Endodermal cell (in vitro differentiated cells): ENCODE data around the gene ZNF655. TPM values are rescaled to one million over a fixed set of nuclear protein-coding genes. Genes with fewer than 3 reads are reported as not detected.

Experiments used
- DNase-seq: peaks from one replicate; pipeline ENCODE4 v3.0.0-alpha.2; 2017
- H3K27ac ChIP-seq: 2 replicates; pipeline ENCODE4 v1.5.1; 2013; ENCODE audit warnings: mild to moderate bottlenecking, low read depth, low read length, moderate library complexity
- H3K27me3 ChIP-seq: 2 replicates; pipeline ENCODE4 v1.6.1; 2013; ENCODE audit warnings: mild to moderate bottlenecking, low read length, moderate library complexity; ENCODE audit not compliant: insufficient read depth, control insufficient read depth, poor library complexity, severe bottlenecking
- H3K36me3 ChIP-seq: 2 replicates; pipeline ENCODE4 v1.7.0; 2013; ENCODE audit warnings: mild to moderate bottlenecking, low read length, moderate library complexity; ENCODE audit not compliant: control insufficient read depth, insufficient read depth
- H3K4me1 ChIP-seq: one replicate; pipeline ENCODE4 v1.7.0; 2013; ENCODE audit warnings: low read length; ENCODE audit not compliant: control insufficient read depth, insufficient read depth
- H3K4me3 ChIP-seq: 2 replicates; pipeline ENCODE4 v1.5.1; 2013; ENCODE audit warnings: mild to moderate bottlenecking, low read length, moderate library complexity
- H3K9ac ChIP-seq: 2 replicates; pipeline ENCODE4 v1.6.1; 2013; ENCODE audit warnings: mild to moderate bottlenecking, low read length, moderate library complexity; ENCODE audit not compliant: poor library complexity, severe bottlenecking; ENCODE audit errors: extremely low read depth
- H3K9me3 ChIP-seq: 2 replicates; pipeline ENCODE4 v1.6.1; 2013; ENCODE audit warnings: mild to moderate bottlenecking, low read length, moderate library complexity; ENCODE audit not compliant: control insufficient read depth
- H3K27ac Mint-ChIP-seq: 2 replicates; pipeline ENCODE4 v1.8.0; 2020; ENCODE audit warnings: mixed read lengths
- H3K27me3 Mint-ChIP-seq: 2 replicates; pipeline ENCODE4 v1.8.0; 2021; ENCODE audit warnings: mild to moderate bottlenecking, mixed read lengths; ENCODE audit not compliant: insufficient read depth
- H3K36me3 Mint-ChIP-seq: 2 replicates; pipeline ENCODE4 v1.8.0; 2020; ENCODE audit warnings: low read depth, mixed read lengths
- H3K4me1 Mint-ChIP-seq: 2 replicates; pipeline ENCODE4 v1.8.0; 2020; ENCODE audit warnings: mixed read lengths
- H3K4me3 Mint-ChIP-seq: 2 replicates; pipeline ENCODE4 v1.8.0; 2020; ENCODE audit warnings: mild to moderate bottlenecking, moderate library complexity, mixed read lengths
- H3K9me3 Mint-ChIP-seq: 2 replicates; pipeline ENCODE4 v1.8.0; 2020; ENCODE audit warnings: mild to moderate bottlenecking, mixed read lengths
- CTCF ChIP-seq: fragments of 200-600 bp; sonication (generic); conservative IDR thresholded peaks from 2 replicates; pipeline ENCODE4 v1.5.0; 2021; ENCODE audit warnings: antibody characterized with exemption, mild to moderate bottlenecking
- WGBS, 2 experiments: methylation state at CpG; one replicate each; pipeline versions ENCODE4 v1.1.5 to v1.1.7; 2013; ENCODE audit warnings: missing lambda C conversion rate in 2 of 2, mixed read lengths in 1 of 2; ENCODE audit not compliant: insufficient coverage in 1 of 2, insufficient read length in 1 of 2; 5-methylcytosine and 5-hydroxymethylcytosine counted together
- total RNA-seq, 2 donors: library from RNA; stranded (reverse); fragmentation: NEBNext Ultra II Directional in 1 of 2; extraction: Animal tissue kit (Norgen Biotek cat#: 25700) in 1 of 2; gene quantifications; 2 replicates in 1 of 2; 3 replicates in 1 of 2; pipeline ENCODE4 v1.2.1, GENCODE V29; 2021

Gene ZNF655
- total RNA-seq, 2 donors from 2014 or later: 57.0 to 58.2 TPM

DNA sequence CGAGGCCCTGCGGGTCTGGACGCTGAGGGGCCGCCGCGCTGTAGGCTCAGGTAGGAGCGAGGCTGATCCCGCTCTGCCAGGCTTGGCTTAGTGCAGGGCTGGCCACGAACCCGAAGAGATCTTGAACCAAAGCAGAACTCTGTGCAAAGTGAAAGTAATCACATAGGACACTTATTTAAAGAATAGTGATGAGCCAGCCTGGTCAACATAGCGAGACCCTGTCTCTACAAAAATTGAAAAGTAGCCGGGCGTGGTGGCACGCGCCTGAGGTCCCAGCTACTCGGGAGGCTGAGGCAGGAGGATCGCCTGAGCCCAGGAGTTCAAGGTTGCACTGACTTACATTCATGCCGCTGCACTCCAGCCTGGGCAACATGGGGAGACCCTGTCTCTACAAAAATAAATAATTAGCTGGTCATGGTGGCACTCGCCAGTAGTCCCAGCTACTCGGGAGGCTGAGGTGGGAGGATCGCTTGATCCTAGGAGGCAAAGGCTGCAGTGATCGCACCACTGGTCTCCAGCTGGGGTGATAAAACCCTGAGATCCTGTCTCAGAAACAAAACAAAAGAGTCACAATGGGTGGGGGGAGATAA is 58.8 kb downstream of the ZNF655 start:
- peaks cover 20% of the 10 kb centered on the region for H3K27me3 Mint-ChIP-seq
- peak overlapping the region; percentile 92 for H3K4me3 ChIP-seq
- peaks cover 2% of the 10 kb centered on the region for H3K9me3 Mint-ChIP-seq
- peak; percentile 79 for DNase-seq
- 18 to 20% methylated on average over 22 of the region's 22 CpGs for WGBS, 2 experiments
- H3K36me3 Mint-ChIP-seq: peaks cover 39% of the 10 kb centered on the region
- peak overlapping the region; percentile 98 for H3K27ac Mint-ChIP-seq
- peaks cover 16% of the 10 kb centered on the region for H3K4me1 Mint-ChIP-seq
- peak overlapping the region; percentile 88 for H3K4me3 Mint-ChIP-seq
- H3K4me1 ChIP-seq: peaks cover 5% of the 10 kb centered on the region
- H3K27me3 ChIP-seq: no peaks in the 10 kb centered on the region
- H3K36me3 ChIP-seq: peaks cover 41% of the 10 kb centered on the region
- H3K27ac ChIP-seq: peak overlapping the region; percentile 69
- H3K9ac ChIP-seq: peak overlapping the region; percentile 85
- TF ChIP-seq CTCF: no peak
- H3K9me3 ChIP-seq: no peaks in the 10 kb centered on the region

DNA sequence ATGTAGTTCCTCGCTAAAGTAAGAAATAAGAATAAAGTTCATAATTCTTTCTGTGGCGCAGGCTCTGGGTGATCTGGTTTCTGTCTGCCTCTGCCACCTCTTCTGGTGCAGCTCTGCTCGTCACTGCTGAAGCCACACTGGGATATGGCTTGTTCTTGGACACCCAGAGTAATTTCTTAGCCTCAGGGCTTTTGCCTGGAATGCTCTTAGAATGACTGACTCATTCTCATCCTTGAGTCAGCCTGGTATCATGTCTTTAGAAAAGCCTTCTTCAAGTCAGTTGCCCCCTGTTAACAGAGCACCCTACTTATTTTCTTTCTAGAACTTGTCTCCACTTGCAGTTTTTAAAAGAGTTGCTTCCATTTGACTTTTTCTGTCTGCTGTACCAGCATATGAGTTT is 60.3 kb downstream of the ZNF655 start:
- no peak overlapping the region for H3K9ac ChIP-seq

DNA sequence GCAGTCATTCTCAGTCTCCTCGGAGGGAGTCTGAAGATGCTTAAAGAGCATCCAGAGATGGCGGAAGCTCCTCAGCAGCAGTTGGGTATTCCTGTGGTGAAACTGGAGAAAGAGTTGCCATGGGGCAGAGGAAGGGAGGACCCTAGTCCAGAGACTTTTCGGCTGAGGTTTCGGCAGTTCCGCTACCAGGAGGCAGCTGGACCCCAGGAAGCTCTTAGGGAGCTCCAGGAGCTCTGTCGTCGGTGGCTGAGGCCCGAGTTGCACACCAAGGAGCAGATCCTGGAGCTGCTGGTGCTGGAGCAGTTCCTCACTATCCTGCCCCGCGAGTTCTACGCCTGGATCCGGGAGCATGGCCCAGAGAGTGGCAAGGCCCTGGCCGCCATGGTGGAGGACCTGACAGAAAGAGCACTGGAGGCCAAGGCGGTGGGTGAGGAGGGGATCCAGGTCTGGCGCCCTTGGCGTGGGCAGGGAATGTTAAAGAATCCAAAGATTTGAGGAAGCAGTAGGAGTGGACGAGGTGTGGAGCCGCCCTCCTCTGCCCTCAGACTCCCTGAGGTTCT is 61.2 kb downstream of the ZNF655 start:
- H3K4me1 ChIP-seq: peaks cover 5% of the 10 kb centered on the region
- peaks cover 16% of the 10 kb centered on the region for H3K4me1 Mint-ChIP-seq
- H3K27ac ChIP-seq: no peak overlapping the region
- no peaks in the 10 kb centered on the region for H3K9me3 ChIP-seq
- no peaks in the 10 kb centered on the region for H3K27me3 ChIP-seq
- H3K36me3 ChIP-seq: peaks cover 62% of the 10 kb centered on the region
- H3K4me3 ChIP-seq: peak overlapping the region; percentile 92
- peaks cover 60% of the 10 kb centered on the region for H3K36me3 Mint-ChIP-seq
- peaks cover 10% of the 10 kb centered on the region for H3K27me3 Mint-ChIP-seq
- WGBS, 2 experiments: 97 to 98% methylated on average over 18 of the region's 18 CpGs
- no peak for TF ChIP-seq CTCF
- no peak overlapping the region for H3K4me3 Mint-ChIP-seq
- H3K27ac Mint-ChIP-seq: no peak overlapping the region
- no peak overlapping the region for H3K9ac ChIP-seq
- peaks cover 2% of the 10 kb centered on the region for H3K9me3 Mint-ChIP-seq
- no peak for DNase-seq

More for the DNA sequence above, 60.3 kb downstream of the ZNF655 start:
- peaks cover 5% of the 10 kb centered on the region for H3K4me1 ChIP-seq
- peaks cover 53% of the 10 kb centered on the region for H3K36me3 ChIP-seq
- Mint-ChIP-seq H3K27me3 (peaks cover 13% of the 10 kb centered on the region), H3K4me1 (peaks cover 16% of the 10 kb centered on the region), H3K27ac (no peak overlapping the region), H3K36me3 (peaks cover 50% of the 10 kb centered on the region), H3K4me3 (peak overlapping the region; percentile 88), H3K9me3 (peaks cover 2% of the 10 kb centered on the region)
- no peak for DNase-seq
- H3K27me3 ChIP-seq: no peaks in the 10 kb centered on the region
- WGBS, 2 experiments: 95 to 96% methylated on average over 3 of the region's 3 CpGs
- no peak for TF ChIP-seq CTCF
- H3K27ac ChIP-seq: no peak overlapping the region
- no peaks in the 10 kb centered on the region for H3K9me3 ChIP-seq
- H3K4me3 ChIP-seq: peak overlapping the region; percentile 92
